Choroid plexus epithelial cell (primary cell): ENCODE results near the gene DGKD.
A peak's percentile ranks its signal among the peaks of the same experiment; 100 is the strongest.

Experiments
- DNase-seq: peaks from one replicate; pipeline ENCODE4 v3.0.0-alpha.2; 2010; ENCODE audit warnings: low read depth
- H3K4me3 ChIP-seq: 2 replicates; pipeline ENCODE4 v1.5.1; 2011; ENCODE audit warnings: low read depth, mild to moderate bottlenecking, control low read depth, low read length, moderate library complexity
- CTCF ChIP-seq: conservative IDR thresholded peaks from 2 replicates; pipeline ENCODE4 v1.5.1; 2011; ENCODE audit warnings: low read depth, mild to moderate bottlenecking, control low read depth, inconsistent platforms, low read length, moderate library complexity

The DGKD gene

GRCh38 chr2:233468741-233469110 is 114.4 kb downstream of the DGKD start:
- H3K4me3 ChIP-seq = no peak overlapping the region
- TF ChIP-seq CTCF = no peak
- DNase-seq = no peak

GRCh38 chr2:233469261-233470010 is 115.1 kb downstream of the DGKD start:
- no peak for DNase-seq
- TF ChIP-seq CTCF = no peak
- H3K4me3 ChIP-seq = no peak overlapping the region

GRCh38 chr2:233470011-233470687 is 115.9 kb downstream of the DGKD start:
- peak; percentile 66 for DNase-seq
- TF ChIP-seq CTCF = no peak
- no peak overlapping the region for H3K4me3 ChIP-seq

- DNase-seq = no peak
- no peak for TF ChIP-seq CTCF
- no peak overlapping the region for H3K4me3 ChIP-seq
Observed at GRCh38 chr2:233470839-233471238, 116.5 kb downstream of the DGKD start.

- DNase-seq = no peak
Observed at GRCh38 chr2:233471291-233472035, 117.2 kb downstream of the DGKD start.

GRCh38 chr2:233473386-233473791 is 119.1 kb downstream of the DGKD start:
- H3K4me3 ChIP-seq = no peak overlapping the region
- TF ChIP-seq CTCF = no peak
- no peak for DNase-seq

More at GRCh38 chr2:233471291-233472035, 117.2 kb downstream of the DGKD start:
- no peak for TF ChIP-seq CTCF
- H3K4me3 ChIP-seq = no peak overlapping the region
